ENCODE results near the gene CCL3.

- TF ChIP-seq GATA3 (IDR thresholded peaks at IDR 0.05; ENCODE audit: low read depth, low read length), result no peak
- TF ChIP-seq GATA2 (IDR thresholded peaks at IDR 0.05; ENCODE audit: low read depth, low read length), result no peak
Observed at GRCh38 chr17:36088670-36089338, 1.1 kb downstream of the CCL3 start.
